ENCODE measurements around the gene DNAL1.

The DNAL1 gene

GRCh38 chr14:73666583-73666982 is 21.8 kb downstream of the DNAL1 start:
- ChIA-PET POLR2A (no interaction called here), CTCF (interaction anchor here (1.3 kb wide), 1 partner anchor 13 kb away, joined by 5 read pairs; no protein-coding TSS in a partner anchor)
- TF ChIP-seq CTCF (IDR thresholded peaks at IDR 0.05; ENCODE audit: control extremely low read depth, extremely low read depth, low read depth, missing control alignments): no peak
- no peak for DNase-seq (ENCODE audit: extremely low spot score)

GRCh38 chr14:73667854-73668253 is 23.1 kb downstream of the DNAL1 start:
- ChIA-PET CTCF (no interaction called here), POLR2A (no interaction called here)
- no peak for DNase-seq (ENCODE audit: extremely low spot score)
- TF ChIP-seq CTCF (IDR thresholded peaks at IDR 0.05; ENCODE audit: control extremely low read depth, extremely low read depth, low read depth, missing control alignments): no peak

- ChIA-PET POLR2A (no interaction called here), CTCF (interaction anchor here (1.1 to 1.9 kb wide), 5 partner anchors 9 to 54 kb away, joined by 3 to 7 read pairs (median 4); no protein-coding TSS in a partner anchor)
- TF ChIP-seq CTCF (IDR thresholded peaks at IDR 0.05; ENCODE audit: control extremely low read depth, extremely low read depth, low read depth, missing control alignments): no peak
- no peak for DNase-seq (ENCODE audit: extremely low spot score)
Observed at GRCh38 chr14:73674986-73675385, 30.2 kb downstream of the DNAL1 start.

- no peak for TF ChIP-seq CTCF (IDR thresholded peaks at IDR 0.05; ENCODE audit: control extremely low read depth, extremely low read depth, low read depth, missing control alignments)
- DNase-seq (ENCODE audit: extremely low spot score): no peak
- ChIA-PET POLR2A (interaction anchor here (1.0 kb wide), 1 partner anchor 8 kb away, joined by 4 read pairs; no protein-coding TSS in a partner anchor), CTCF (interaction anchor here (0.8 to 1.3 kb wide), 5 partner anchors 9 to 22 kb away, joined by 3 to 4 read pairs (median 3); no protein-coding TSS in a partner anchor)
Observed at GRCh38 chr14:73678698-73679097, 33.9 kb downstream of the DNAL1 start.

GRCh38 chr14:73680821-73681220 is 36.0 kb downstream of the DNAL1 start:
- ChIA-PET POLR2A (no interaction called here), CTCF (interaction anchor here (1.3 kb wide), 1 partner anchor 9 kb away, joined by 5 read pairs; no protein-coding TSS in a partner anchor)
- DNase-seq (ENCODE audit: extremely low spot score): no peak
- no peak for TF ChIP-seq CTCF (IDR thresholded peaks at IDR 0.05; ENCODE audit: control extremely low read depth, extremely low read depth, low read depth, missing control alignments)

GRCh38 chr14:73684627-73685026 is 39.8 kb downstream of the DNAL1 start:
- CTCF ChIA-PET: interaction anchor here (2.6 to 3.1 kb wide), 2 partner anchors 9 to 11 kb away, joined by 7 to 8 read pairs; no protein-coding TSS in a partner anchor

More at GRCh38 chr14:73684627-73685026, 39.8 kb downstream of the DNAL1 start:
- no peak for TF ChIP-seq CTCF (IDR thresholded peaks at IDR 0.05; ENCODE audit: control extremely low read depth, extremely low read depth, low read depth, missing control alignments)
- DNase-seq (ENCODE audit: extremely low spot score): no peak
- POLR2A ChIA-PET: no interaction called here

Measured in GM10248 (cell line).